ENCODE data around the gene LSS. TPM values are rescaled to one million over a fixed set of nuclear protein-coding genes. Genes with fewer than 3 reads are reported as not detected.

The LSS gene
- total and polyA plus RNA-seq, 2 of the 8 experiments (the other 6 are each of a cell fraction or from before 2014, with no cell fraction given) = 96.1 to 123 TPM

GRCh38 chr21:46187261-46187660 lies 41.3 kb downstream of the LSS start:
- Histone ChIP-seq H4K8ac (ENCODE audit: extremely low read depth, insufficient read depth, low read length) (no peak overlapping the region), H2BK15ac (ENCODE audit: low read length) (no peak overlapping the region), H3K14ac (ENCODE audit: insufficient read length) (no peak overlapping the region), H2AK5ac (ENCODE audit: low read depth, low read length) (no peak overlapping the region), H3K79me1 (ENCODE audit: low read depth, low read length) (no peaks in the 10 kb centered on the region), H4K5ac (ENCODE audit: insufficient read length, low read depth, low read length) (no peak overlapping the region), H3K4me3 (ENCODE audit: extremely low read depth in 1 of 4, insufficient read depth in 2 of 4, low read depth in 3 of 4, low read length in 4 of 4) (no peak overlapping the region), H3K27me3 (replicated peaks in 1 of 4; ENCODE audit: control insufficient read depth in 3 of 4, extremely low read depth in 1 of 4, insufficient read depth in 3 of 4, low read length in 3 of 4) (no peaks in the 10 kb centered on the region), H3K18ac (ENCODE audit: extremely low read depth, low read length) (no peak overlapping the region), H2BK12ac (ENCODE audit: low read depth, low read length) (no peak overlapping the region), H3K4me2 (ENCODE audit: insufficient read depth in 1 of 2, low read depth in 2 of 2, low read length in 2 of 2) (no peak overlapping the region), H3K4ac (replicated peaks; ENCODE audit: insufficient read length, low read depth, low read length) (no peak overlapping the region), H3K79me2 (ENCODE audit: control insufficient read depth in 1 of 2, insufficient read depth in 2 of 2, low read length in 2 of 2) (no peaks in the 10 kb centered on the region), H3K23ac (ENCODE audit: insufficient read length) (no peak overlapping the region), H3K23me2 (ENCODE audit: low read depth, low read length) (peaks cover 8% of the 10 kb centered on the region), H3K9me3 (ENCODE audit: insufficient read depth in 2 of 2, low read depth in 1 of 2, low read length in 1 of 2) (no peaks in the 10 kb centered on the region), H2BK20ac (ENCODE audit: low read length) (no peak overlapping the region), H3K36me3 (ENCODE audit: control insufficient read depth in 2 of 4, insufficient read depth in 4 of 4, low read length in 3 of 4) (peaks cover 0 to 3% (median 1%) of the 10 kb centered on the region in 4 experiments; a peak in 5 of 8 replicates), H2BK5ac (ENCODE audit: low read depth, low read length) (no peak overlapping the region), H3K56ac (replicated peaks; ENCODE audit: insufficient read length, low read depth, low read length) (no peak overlapping the region), H4K20me1 (replicated peaks in 1 of 2; ENCODE audit: control insufficient read depth in 1 of 2, insufficient read depth in 2 of 2, low read length in 2 of 2) (peaks cover 2 to 14% of the 10 kb centered on the region in 2 experiments), H3K9ac (replicated peaks in 1 of 4; ENCODE audit: extremely low read depth in 1 of 4, low read depth in 3 of 4, low read length in 3 of 4) (no peak overlapping the region), H3K27ac (ENCODE audit: low read depth, low read length) (no peak overlapping the region), H4K91ac (replicated peaks; ENCODE audit: insufficient read length, low read length) (no peak overlapping the region), H2BK120ac (replicated peaks; ENCODE audit: low read depth, low read length) (no peak overlapping the region), H2AFZ (ENCODE audit: low read length) (no peak overlapping the region), H3K4me1 (replicated peaks in 1 of 4; ENCODE audit: control insufficient read depth in 3 of 4, insufficient read depth in 4 of 4, low read length in 3 of 4) (peaks cover 3 to 9% (median 4%) of the 10 kb centered on the region in 4 experiments; a peak in 5 of 7 replicates)
- TF ChIP-seq SP1 (IDR thresholded peaks at IDR 0.05; ENCODE audit: low read depth, low read length) = no peak
- TF ChIP-seq TAF1 (IDR thresholded peaks at IDR 0.05; ENCODE audit: low read depth, low read length) = no peak
- no peak for TF ChIP-seq SP4 (IDR thresholded peaks at IDR 0.05; ENCODE audit: low read length)
- no peak for TF ChIP-seq FOSL1 (IDR thresholded peaks at IDR 0.05; ENCODE audit: insufficient read depth, low read depth, low read length)
- FAIRE-seq (no peak), DNase-seq (ENCODE audit: low read depth in 1 of 2, low spot score in 2 of 2) (no peak)
- 97% methylated on average over 8 of the region's 8 CpGs; no CpG with 5 or more reads in 1 of the 2 experiments for WGBS, 2 experiments (ENCODE audit: extremely low coverage in 1 of 2, insufficient coverage in 1 of 2, insufficient read length in 1 of 2, insufficient replicate concordance in 2 of 2, low coverage in 1 of 2, low lambda C conversion rate in 2 of 2, missing lambda C conversion rate in 1 of 2)
- ChIA-PET CTCF (ENCODE audit: partially characterized antibody) (interaction anchor here (1.1 to 1.6 kb wide), 3 partner anchors 34 to 54 kb away, joined by 3 to 5 read pairs (median 3); no protein-coding TSS in a partner anchor), POLR2A (ENCODE audit: partially characterized antibody) (no interaction called here)

Data from H1 (cell line).